Prostate gland (tissue), 2 donors: ENCODE data around the gene AUTS2. TPM values are rescaled to one million over a fixed set of nuclear protein-coding genes. Genes with fewer than 3 reads are reported as not detected.

Experiments used
- DNase-seq: peaks from one replicate; pipeline ENCODE4 v3.0.0-alpha.2; 2019; ENCODE audit warnings: low spot score
- H3K27ac ChIP-seq, 2 donors: fragments of 200-600 bp; sonication (generic); 2 replicates each; pipeline ENCODE4 v1.5.1; 2017 to 2019
- H3K27me3 ChIP-seq: fragments of 200-600 bp; sonication (generic); replicated peaks from 2 replicates; pipeline ENCODE4 v1.5.1; 2019; ENCODE audit not compliant: insufficient read depth
- H3K36me3 ChIP-seq, 2 donors: fragments of 200-600 bp; sonication (generic); 1 replicate in 1 of 2; 2 replicates in 1 of 2; pipeline versions ENCODE4 v1.5.1 to v1.8.1; 2017 to 2019
- H3K4me1 ChIP-seq: fragments of 200-600 bp; sonication (generic); replicated peaks from 2 replicates; pipeline ENCODE4 v1.5.1; 2019
- H3K4me3 ChIP-seq, 2 donors: fragments of 200-600 bp; sonication (generic); 2 replicates each; pipeline ENCODE4 v1.5.1; 2017 to 2019
- H3K9me3 ChIP-seq: fragments of 200-600 bp; sonication (generic); 2 replicates; pipeline ENCODE4 v1.5.1; 2017
- POLR2A ChIP-seq: fragments of 450-650 bp; IDR thresholded peaks from one replicate; pipeline ENCODE4 v1.6.1; 2016; ENCODE audit warnings: antibody characterized with exemption, mild to moderate bottlenecking
- POLR2AphosphoS5 ChIP-seq: sonication (generic); formaldehyde crosslinking; IDR thresholded peaks from one replicate; pipeline ENCODE4 v1.6.1; 2017; ENCODE audit warnings: antibody characterized with exemption
- WGBS: methylation state at CpG from one replicate; pipeline ENCODE4 v1.1.5; 2018; 5-methylcytosine and 5-hydroxymethylcytosine counted together
- intact Hi-C: fragments of 100-400 bp; cut with DNase I; formaldehyde crosslinking; loops from one replicate; pipeline ENCODE4 v1.14.2; 2022
- total RNA-seq, 2 donors: library from RNA; depleted of rRNA; stranded (reverse); fragments of >200 nt; gene quantifications; one replicate each; pipeline ENCODE4 v1.1.0, GENCODE V29; 2016
- TF ChIP-seq, protein P1 (sequence below), 4 experiments: fragments of 200-600 bp in 2 of 4; fragments of 450-650 bp in 2 of 4; sonication (generic) in 2 of 4; IDR thresholded peaks; 1 replicate in 3 of 4; 2 replicates in 1 of 4; pipeline ENCODE4 v1.5.1; 2016 to 2019; ENCODE audit warnings: antibody characterized with exemption in 4 of 4, mild to moderate bottlenecking in 2 of 4, moderate library complexity in 2 of 4

Gene AUTS2
- total RNA-seq, 2 donors from 2014 or later: 25.0 to 55.2 TPM

DNA sequence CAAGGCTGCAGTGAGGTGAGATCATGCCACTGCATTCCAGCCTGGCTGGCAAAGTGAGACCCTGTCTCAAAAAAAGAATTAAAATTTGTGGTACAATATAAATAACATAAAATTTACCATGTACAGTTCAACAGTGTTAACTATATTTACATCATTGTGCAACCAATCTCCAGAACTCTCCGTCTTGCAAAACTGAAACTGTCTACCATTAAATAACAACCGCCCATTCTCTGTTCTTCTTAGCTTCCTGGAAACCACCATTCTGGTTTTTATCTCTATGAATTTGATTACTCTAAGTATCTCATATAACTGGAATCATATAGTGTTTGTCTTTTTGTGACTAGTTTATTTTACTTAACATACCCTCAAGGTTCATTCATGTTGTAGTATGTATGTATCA lies 167.6 kb downstream of the AUTS2 start:
- 87% methylated on average over 2 of the region's 2 CpGs for WGBS
- TF ChIP-seq, protein P1, sequence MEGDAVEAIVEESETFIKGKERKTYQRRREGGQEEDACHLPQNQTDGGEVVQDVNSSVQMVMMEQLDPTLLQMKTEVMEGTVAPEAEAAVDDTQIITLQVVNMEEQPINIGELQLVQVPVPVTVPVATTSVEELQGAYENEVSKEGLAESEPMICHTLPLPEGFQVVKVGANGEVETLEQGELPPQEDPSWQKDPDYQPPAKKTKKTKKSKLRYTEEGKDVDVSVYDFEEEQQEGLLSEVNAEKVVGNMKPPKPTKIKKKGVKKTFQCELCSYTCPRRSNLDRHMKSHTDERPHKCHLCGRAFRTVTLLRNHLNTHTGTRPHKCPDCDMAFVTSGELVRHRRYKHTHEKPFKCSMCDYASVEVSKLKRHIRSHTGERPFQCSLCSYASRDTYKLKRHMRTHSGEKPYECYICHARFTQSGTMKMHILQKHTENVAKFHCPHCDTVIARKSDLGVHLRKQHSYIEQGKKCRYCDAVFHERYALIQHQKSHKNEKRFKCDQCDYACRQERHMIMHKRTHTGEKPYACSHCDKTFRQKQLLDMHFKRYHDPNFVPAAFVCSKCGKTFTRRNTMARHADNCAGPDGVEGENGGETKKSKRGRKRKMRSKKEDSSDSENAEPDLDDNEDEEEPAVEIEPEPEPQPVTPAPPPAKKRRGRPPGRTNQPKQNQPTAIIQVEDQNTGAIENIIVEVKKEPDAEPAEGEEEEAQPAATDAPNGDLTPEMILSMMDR (IDR thresholded peaks at IDR 0.05): no peak
- TF ChIP-seq POLR2AphosphoS5: no peak
- TF ChIP-seq POLR2A: no peak
- H3K4me3 ChIP-seq: no peak overlapping the region
- no peaks in the 10 kb centered on the region for H3K27me3 ChIP-seq
- no peaks in the 10 kb centered on the region for H3K9me3 ChIP-seq
- no peaks in the 10 kb centered on the region for H3K36me3 ChIP-seq
- no peaks in the 10 kb centered on the region for H3K4me1 ChIP-seq
- intact Hi-C loops: no loop called here
- H3K27ac ChIP-seq: no peak overlapping the region
- DNase-seq: no peak

DNA sequence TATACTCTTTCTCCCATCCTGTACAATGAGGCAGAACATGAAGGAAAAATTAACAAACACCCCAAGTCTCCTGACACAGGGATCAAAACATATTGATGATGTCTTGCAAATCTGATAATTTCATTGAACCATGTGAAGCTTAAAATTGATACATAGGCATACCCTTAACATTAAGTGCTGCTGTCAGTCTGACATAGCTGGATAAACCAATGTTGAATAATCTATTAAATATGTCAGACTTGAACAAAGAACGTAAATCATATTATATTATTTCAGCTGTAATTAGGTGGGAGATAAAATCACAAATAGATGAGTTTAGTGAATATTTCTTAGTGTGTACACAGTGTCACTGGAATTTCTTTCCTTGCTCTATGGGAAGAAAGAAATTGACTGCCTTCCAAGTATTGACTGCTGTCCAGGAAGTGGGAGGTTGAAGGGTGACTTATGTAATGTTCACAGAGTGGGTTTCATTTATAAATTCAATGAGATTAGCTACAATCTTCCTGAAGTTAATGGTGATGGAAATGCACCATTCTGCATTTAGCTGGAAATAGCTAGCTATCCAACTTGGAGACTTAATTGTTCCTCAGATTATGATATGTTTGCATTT lies 170.8 kb downstream of the AUTS2 start:
- no peak overlapping the region for H3K4me3 ChIP-seq
- DNase-seq: no peak
- H3K27ac ChIP-seq: no peak overlapping the region
- intact Hi-C loops: no loop called here
- H3K27me3 ChIP-seq: no peaks in the 10 kb centered on the region
- H3K9me3 ChIP-seq: no peaks in the 10 kb centered on the region
- 44% methylated on average over 1 of the region's 1 CpG for WGBS
- TF ChIP-seq, protein P1 (IDR thresholded peaks at IDR 0.05): no peak
- TF ChIP-seq POLR2A: no peak
- no peak for TF ChIP-seq POLR2AphosphoS5
- H3K36me3 ChIP-seq: no peaks in the 10 kb centered on the region
- H3K4me1 ChIP-seq: no peaks in the 10 kb centered on the region

DNA sequence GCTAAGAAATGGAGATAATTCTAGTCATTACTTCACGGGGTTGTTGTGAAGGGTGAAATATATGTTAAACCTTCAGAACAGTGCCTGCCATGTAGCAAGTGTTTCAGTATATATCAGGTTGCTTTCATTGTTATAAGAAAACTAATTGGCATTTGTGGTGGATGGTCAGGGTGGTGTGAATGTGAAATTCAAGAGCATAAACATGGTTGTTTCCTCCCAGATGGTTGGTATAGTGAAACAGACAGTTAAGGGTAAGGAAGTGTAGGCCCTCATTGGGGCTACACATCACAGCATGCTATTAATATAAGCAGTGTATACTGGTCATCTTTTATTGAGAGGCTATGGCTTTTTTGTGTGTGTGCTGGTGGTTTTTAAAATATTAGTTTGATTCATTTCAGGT lies 171.6 kb downstream of the AUTS2 start:
- 94% methylated on average over 1 of the region's 1 CpG for whole genome bisulfite sequencing
- TF ChIP-seq POLR2A (no peak), POLR2AphosphoS5 (no peak)
- TF ChIP-seq, protein P1 (IDR thresholded peaks at IDR 0.05): no peak
- no peak overlapping the region for H3K4me3 ChIP-seq
- H3K27ac ChIP-seq: no peak overlapping the region
- H3K27me3 ChIP-seq: no peaks in the 10 kb centered on the region
- intact Hi-C loops: no loop called here
- H3K4me1 ChIP-seq: no peaks in the 10 kb centered on the region
- no peaks in the 10 kb centered on the region for H3K9me3 ChIP-seq
- DNase-seq: no peak
- H3K36me3 ChIP-seq: no peaks in the 10 kb centered on the region

DNA sequence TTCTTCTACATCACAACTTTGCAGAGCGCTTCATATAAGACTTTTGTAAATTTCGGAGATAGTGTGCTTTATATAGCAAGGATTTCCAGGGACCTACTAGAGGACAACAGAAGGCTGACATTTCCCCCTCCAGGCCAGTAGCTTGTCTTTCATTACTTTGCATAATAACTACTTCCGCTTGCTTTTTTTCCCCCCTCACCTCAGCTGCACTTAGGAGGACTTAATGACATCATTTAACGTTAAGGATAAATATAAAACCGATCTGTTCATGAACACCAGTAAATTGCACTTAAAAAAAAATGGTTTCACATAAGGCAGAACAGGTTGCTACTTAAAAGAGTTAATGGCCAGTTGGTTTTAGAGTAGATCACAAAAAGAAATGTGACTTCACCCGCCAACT lies 172.3 kb downstream of the AUTS2 start:
- Histone ChIP-seq H3K4me3 (no peak overlapping the region), H3K4me1 (no peaks in the 10 kb centered on the region), H3K36me3 (no peaks in the 10 kb centered on the region), H3K27ac (no peak overlapping the region), H3K9me3 (no peaks in the 10 kb centered on the region), H3K27me3 (no peaks in the 10 kb centered on the region)
- intact Hi-C loops: no loop called here
- DNase-seq: no peak
- 87% methylated on average over 6 of the region's 6 CpGs for WGBS
- no peak for TF ChIP-seq POLR2A
- TF ChIP-seq, protein P1 (IDR thresholded peaks at IDR 0.05): no peak
- TF ChIP-seq POLR2AphosphoS5: no peak

DNA sequence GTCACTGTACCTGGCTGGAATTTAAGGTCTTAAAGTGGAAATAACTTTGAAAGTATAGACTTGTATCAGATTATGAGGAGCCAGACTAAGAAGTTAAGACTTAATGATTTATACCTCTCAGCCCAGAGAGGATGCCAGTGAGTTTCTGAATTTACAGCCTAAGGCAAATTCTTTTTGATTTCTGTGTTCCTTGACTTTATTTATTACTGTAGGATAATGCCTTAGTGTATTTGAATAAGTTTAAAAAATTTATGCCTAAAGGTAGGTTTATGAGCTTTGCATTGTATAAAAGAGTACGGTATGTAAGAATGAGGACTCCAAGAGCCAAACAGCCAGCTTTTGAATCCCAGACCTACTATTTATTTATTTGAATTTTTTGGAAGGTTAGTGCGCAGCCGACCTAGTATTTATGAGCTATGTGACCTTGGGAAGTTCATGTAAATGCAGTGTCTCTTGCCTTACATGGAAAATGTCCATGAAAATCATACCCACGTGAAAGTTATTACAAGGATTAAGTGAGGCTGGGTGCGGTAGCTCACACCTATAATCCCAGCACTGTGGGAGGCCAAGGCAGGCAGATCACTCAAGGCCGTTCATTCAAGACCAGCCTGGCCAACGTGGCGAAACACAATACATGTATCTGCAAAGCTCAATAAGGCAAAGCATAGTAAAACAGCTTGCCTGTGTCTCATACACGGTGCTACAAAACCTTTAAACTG lies 174.6 kb downstream of the AUTS2 start:
- intact Hi-C loops: no loop called here

More for the DNA sequence above, 174.6 kb downstream of the AUTS2 start:
- Histone ChIP-seq H3K9me3 (no peaks in the 10 kb centered on the region), H3K4me1 (no peaks in the 10 kb centered on the region), H3K36me3 (no peaks in the 10 kb centered on the region), H3K4me3 (no peak overlapping the region), H3K27ac (peak overlapping the region in 1 of 2 donors; percentile 25), H3K27me3 (no peaks in the 10 kb centered on the region)
- DNase-seq: peak; percentile 29
- WGBS: 29% methylated on average over 9 of the region's 9 CpGs
- no peak for TF ChIP-seq POLR2A
- TF ChIP-seq, protein P1 (IDR thresholded peaks at IDR 0.05): no peak
- peak; percentile 73 for TF ChIP-seq POLR2AphosphoS5
